Neuronal stem cell (in vitro differentiated cells): ENCODE data around the gene ADIPOR2.
A peak's percentile ranks its signal among the peaks of the same experiment; 100 is the strongest.

Experiments used
- DNase-seq: peaks from one replicate; pipeline ENCODE4 v3.0.0-alpha.2; 2013; ENCODE audit warnings: low spot score
- H2AFZ ChIP-seq: one replicate; pipeline ENCODE4 v1.6.1; 2013; ENCODE audit warnings: mild to moderate bottlenecking, low read length, inconsistent platforms
- H2AK5ac ChIP-seq: 2 replicates; pipeline ENCODE4 v1.6.1; 2013; ENCODE audit warnings: low read depth, mild to moderate bottlenecking, inconsistent platforms, low read length, moderate library complexity, mixed read lengths
- H2BK120ac ChIP-seq: 2 replicates; pipeline ENCODE4 v1.6.1; 2013; ENCODE audit warnings: low read depth, mild to moderate bottlenecking, inconsistent platforms, low read length, moderate library complexity, mixed read lengths
- H2BK12ac ChIP-seq: one replicate; pipeline ENCODE4 v1.6.1; 2013; ENCODE audit warnings: low read length, inconsistent platforms
- H2BK15ac ChIP-seq: 2 replicates; pipeline ENCODE4 v1.6.1; 2013; ENCODE audit warnings: mild to moderate bottlenecking, low read length, inconsistent platforms, mixed read lengths
- H2BK5ac ChIP-seq: one replicate; pipeline ENCODE4 v1.6.1; 2013; ENCODE audit warnings: inconsistent platforms, mild to moderate bottlenecking, low read length, moderate library complexity
- H3K14ac ChIP-seq: one replicate; pipeline ENCODE4 v1.6.1; 2013; ENCODE audit warnings: low read length, inconsistent platforms
- H3K18ac ChIP-seq: 2 replicates; pipeline ENCODE4 v1.6.1; 2013; ENCODE audit warnings: low read length, inconsistent platforms
- H3K23ac ChIP-seq: 2 replicates; pipeline ENCODE4 v1.6.1; 2013; ENCODE audit warnings: low read depth, mild to moderate bottlenecking, mixed read lengths, low read length, inconsistent platforms; ENCODE audit not compliant: poor library complexity
- H3K27ac ChIP-seq: replicated peaks from 3 replicates; pipeline ENCODE4 v1.5.1; 2013; ENCODE audit warnings: low read length, inconsistent platforms
- H3K27me3 ChIP-seq, 3 experiments: 2 replicates each; pipeline ENCODE4 v1.6.1; 2013; ENCODE audit warnings: low read length in 3 of 3, mild to moderate bottlenecking in 2 of 3, inconsistent platforms in 1 of 3, low read depth in 1 of 3, mixed read lengths in 1 of 3, moderate library complexity in 1 of 3; ENCODE audit not compliant: control insufficient read depth in 3 of 3, insufficient read depth in 3 of 3
- H3K36me3 ChIP-seq, 2 donors: replicated peaks in 1 of 2; 2 replicates each; pipeline ENCODE4 v1.6.1; 2013; ENCODE audit warnings: low read length in 2 of 2; ENCODE audit not compliant: control insufficient read depth in 2 of 2, insufficient read depth in 2 of 2
- H3K4ac ChIP-seq: 2 replicates; pipeline ENCODE4 v1.6.1; 2013; ENCODE audit warnings: inconsistent platforms, mild to moderate bottlenecking, low read length, moderate library complexity
- H3K4me1 ChIP-seq, 2 donors: 1 replicate in 1 of 2; 2 replicates in 1 of 2; pipeline ENCODE4 v1.6.1; 2013; ENCODE audit warnings: low read length in 2 of 2, low read depth in 1 of 2; ENCODE audit not compliant: control insufficient read depth in 2 of 2, insufficient read depth in 1 of 2
- H3K4me2 ChIP-seq: one replicate; pipeline ENCODE4 v1.6.1; 2013; ENCODE audit warnings: mild to moderate bottlenecking, low read length, inconsistent platforms; ENCODE audit not compliant: insufficient read depth, poor library complexity, severe bottlenecking
- H3K4me3 ChIP-seq, 2 donors: 2 replicates each; pipeline ENCODE4 v1.5.1; 2013; ENCODE audit warnings: low read length in 2 of 2, mild to moderate bottlenecking in 2 of 2, inconsistent platforms in 1 of 2, moderate library complexity in 1 of 2
- H3K79me1 ChIP-seq: one replicate; pipeline ENCODE4 v1.6.1; 2013; ENCODE audit warnings: low read depth, mild to moderate bottlenecking, inconsistent platforms, low read length, moderate library complexity
- H3K9ac ChIP-seq: one replicate; pipeline ENCODE4 v1.6.1; 2013; ENCODE audit warnings: mild to moderate bottlenecking, low read depth, low read length, inconsistent platforms; ENCODE audit not compliant: poor library complexity
- H3K9me3 ChIP-seq, 2 donors: replicated peaks in 1 of 2; 2 replicates each; pipeline versions ENCODE3 to v1.6.1; 2013; ENCODE audit warnings: low read length in 2 of 2, mild to moderate bottlenecking in 2 of 2, inconsistent platforms in 1 of 2, low read depth in 1 of 2, mixed read lengths in 1 of 2, moderate library complexity in 1 of 2; ENCODE audit not compliant: control insufficient read depth in 2 of 2, insufficient read depth in 1 of 2
- H4K8ac ChIP-seq: one replicate; pipeline ENCODE4 v1.6.1; 2013; ENCODE audit warnings: low read depth, mild to moderate bottlenecking, inconsistent platforms, low read length, moderate library complexity
- H4K91ac ChIP-seq: one replicate; pipeline ENCODE4 v1.6.1; 2013; ENCODE audit warnings: low read length, low read depth, mild to moderate bottlenecking, inconsistent platforms; ENCODE audit not compliant: poor library complexity
- WGBS, 2 donors: extraction: QIAGEN DNeasy Blood & Tissue Kit; methylation state at CpG; one replicate each; pipeline ENCODE4 v1.1.7; 2013; ENCODE audit warnings: missing lambda C conversion rate in 2 of 2, mixed read lengths in 1 of 2; ENCODE audit not compliant: insufficient read length in 2 of 2, insufficient replicate concordance in 1 of 2; ENCODE audit errors: extremely low coverage in 2 of 2; 5-methylcytosine and 5-hydroxymethylcytosine counted together

Gene ADIPOR2

DNA sequence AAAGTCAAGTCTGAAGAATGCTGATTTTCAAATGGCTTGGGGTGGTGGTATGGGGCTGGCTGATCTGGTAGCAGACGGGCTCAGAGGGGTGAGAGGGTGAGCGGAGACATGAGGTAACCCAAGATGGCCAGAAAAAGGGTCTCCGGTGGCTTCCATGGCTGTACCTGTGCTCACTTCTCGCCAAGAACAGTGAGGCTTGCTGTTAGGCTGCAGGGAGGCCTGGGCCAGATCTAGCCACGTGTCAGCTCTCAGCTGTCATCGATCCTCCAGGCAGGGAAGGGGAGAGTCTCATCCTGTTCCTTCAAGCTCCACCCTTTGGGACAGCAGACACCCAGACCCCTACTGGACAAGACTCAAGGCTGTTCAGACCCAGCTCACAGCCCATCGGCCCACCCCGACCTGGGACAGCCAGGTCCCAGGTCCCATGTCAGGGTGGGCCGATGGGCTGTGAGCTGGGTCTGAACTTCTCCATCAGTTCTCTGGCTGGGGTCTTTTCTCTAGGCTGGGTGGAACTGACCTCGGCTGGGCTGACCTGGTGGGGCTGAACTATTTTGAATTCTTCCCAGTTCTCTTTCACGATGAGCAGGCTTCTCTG lies 138.5 kb downstream of the ADIPOR2 start:
- no CpG with 5 or more reads among the region's 11 CpGs for WGBS, 2 donors
- H3K79me1 ChIP-seq: no peaks in the 10 kb centered on the region
- H3K9ac ChIP-seq: no peak overlapping the region
- peaks cover 4 to 7% of the 10 kb centered on the region in 2 donors for H3K4me1 ChIP-seq
- H3K4me3 ChIP-seq: no peak overlapping the region
- H3K27ac ChIP-seq: no peak overlapping the region
- H4K91ac ChIP-seq: no peak overlapping the region
- H2BK12ac ChIP-seq: no peak overlapping the region
- no peak overlapping the region for H3K4ac ChIP-seq
- H2BK15ac ChIP-seq: no peak overlapping the region
- no peaks in the 10 kb centered on the region for H3K36me3 ChIP-seq
- no peak overlapping the region for H3K18ac ChIP-seq
- H2BK5ac ChIP-seq: no peak overlapping the region
- H3K9me3 ChIP-seq: no peaks in the 10 kb centered on the region
- DNase-seq: no peak
- H3K23ac ChIP-seq: peak overlapping the region; percentile 77
- peak overlapping the region; percentile 91 for H3K14ac ChIP-seq
- H3K27me3 ChIP-seq: peaks cover 0 to 79% (median 12%) of the 10 kb centered on the region in 3 experiments
- no peak overlapping the region for H2AFZ ChIP-seq
- H4K8ac ChIP-seq: no peak overlapping the region
- H2BK120ac ChIP-seq: no peak overlapping the region
- H2AK5ac ChIP-seq: no peak overlapping the region
- H3K4me2 ChIP-seq: no peak overlapping the region

DNA sequence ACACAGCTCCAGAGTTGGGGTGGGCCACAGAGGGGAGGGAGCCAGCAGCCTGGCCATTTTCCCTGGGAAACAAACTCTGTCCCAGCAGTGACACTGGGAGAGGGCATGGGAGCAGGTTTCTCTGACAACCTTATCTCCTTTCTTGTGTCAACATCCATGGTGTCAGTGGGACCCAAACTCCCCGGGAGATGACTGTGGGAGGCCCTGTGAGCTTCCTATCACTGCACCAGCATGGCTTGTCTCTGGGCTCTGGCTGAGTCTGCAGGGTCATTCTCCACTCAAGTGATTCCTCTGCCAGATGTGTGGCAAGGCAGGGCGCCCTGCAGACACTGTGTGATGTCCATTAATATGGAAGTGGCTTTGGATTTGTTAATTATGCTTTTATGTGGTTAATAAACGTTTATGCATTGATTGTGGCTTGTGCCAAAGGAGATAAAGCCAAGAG lies 139.6 kb downstream of the ADIPOR2 start:
- peaks cover 4 to 7% of the 10 kb centered on the region in 2 donors for H3K4me1 ChIP-seq
- H3K27me3 ChIP-seq: peaks cover 0 to 78% (median 12%) of the 10 kb centered on the region in 3 experiments
- no peak overlapping the region for H3K4ac ChIP-seq
- no peak overlapping the region for H4K91ac ChIP-seq
- no peak overlapping the region for H3K9ac ChIP-seq
- no peak overlapping the region for H4K8ac ChIP-seq
- no peak overlapping the region for H2AK5ac ChIP-seq
- H2BK5ac ChIP-seq: no peak overlapping the region
- WGBS, 2 donors: no CpG with 5 or more reads among the region's 3 CpGs
- DNase-seq: no peak
- H2AFZ ChIP-seq: no peak overlapping the region
- no peak overlapping the region for H3K14ac ChIP-seq
- H3K4me2 ChIP-seq: no peak overlapping the region
- no peaks in the 10 kb centered on the region for H3K9me3 ChIP-seq
- no peak overlapping the region for H2BK120ac ChIP-seq
- H3K4me3 ChIP-seq: no peak overlapping the region
- H3K27ac ChIP-seq: no peak overlapping the region
- H3K36me3 ChIP-seq: no peaks in the 10 kb centered on the region
- no peak overlapping the region for H3K23ac ChIP-seq
- H2BK12ac ChIP-seq: no peak overlapping the region
- no peaks in the 10 kb centered on the region for H3K79me1 ChIP-seq
- no peak overlapping the region for H2BK15ac ChIP-seq
- no peak overlapping the region for H3K18ac ChIP-seq

DNA sequence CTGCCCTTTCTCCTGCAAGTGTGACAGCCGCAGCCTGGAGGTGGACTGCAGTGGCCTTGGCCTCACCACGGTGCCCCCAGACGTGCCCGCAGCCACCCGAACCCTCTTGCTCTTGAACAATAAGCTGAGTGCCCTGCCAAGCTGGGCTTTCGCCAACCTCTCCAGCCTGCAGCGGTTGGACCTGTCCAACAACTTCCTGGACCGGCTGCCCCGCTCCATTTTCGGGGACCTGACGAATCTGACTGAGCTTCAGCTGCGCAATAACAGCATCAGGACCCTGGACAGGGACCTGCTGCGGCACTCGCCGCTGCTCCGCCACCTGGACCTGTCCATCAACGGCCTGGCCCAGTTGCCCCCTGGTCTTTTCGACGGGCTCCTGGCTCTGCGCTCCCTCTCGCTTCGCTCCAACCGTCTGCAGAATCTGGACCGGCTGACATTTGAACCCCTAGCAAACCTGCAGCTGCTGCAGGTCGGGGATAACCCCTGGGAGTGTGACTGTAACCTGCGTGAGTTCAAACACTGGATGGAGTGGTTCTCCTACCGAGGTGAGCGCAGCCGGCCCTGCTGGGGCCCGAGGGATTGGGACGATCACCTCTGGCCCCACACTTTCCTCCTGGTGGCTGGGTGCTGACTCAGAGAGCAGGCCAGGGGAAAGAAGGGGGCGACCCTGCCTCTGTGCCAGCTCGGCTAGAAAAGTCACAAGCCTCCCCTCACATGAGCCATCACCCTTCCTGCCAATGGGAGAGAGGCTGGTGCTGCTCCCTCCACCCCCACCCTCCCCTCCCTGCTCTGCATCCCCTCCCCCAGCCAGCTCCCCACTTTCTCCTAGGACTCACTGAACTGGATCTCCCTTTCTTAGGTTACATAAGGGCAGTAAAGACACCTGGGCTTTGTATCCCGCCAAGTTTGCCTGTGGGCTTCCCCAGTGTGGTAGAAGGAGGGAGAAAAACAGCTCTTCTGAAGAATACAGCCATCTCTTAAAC lies 140.4 kb downstream of the ADIPOR2 start:
- peak; percentile 80 for DNase-seq
- Histone ChIP-seq H2BK120ac (no peak overlapping the region), H3K9ac (no peak overlapping the region), H3K14ac (no peak overlapping the region), H2BK15ac (no peak overlapping the region), H3K18ac (no peak overlapping the region), H2BK12ac (no peak overlapping the region), H3K79me1 (no peaks in the 10 kb centered on the region), H3K27me3 (peaks cover 0 to 72% (median 14%) of the 10 kb centered on the region in 3 experiments), H4K8ac (no peak overlapping the region), H3K4ac (no peak overlapping the region), H2AK5ac (no peak overlapping the region), H2AFZ (no peak overlapping the region), H3K23ac (no peak overlapping the region), H3K4me2 (no peak overlapping the region), H4K91ac (no peak overlapping the region), H3K36me3 (no peaks in the 10 kb centered on the region), H2BK5ac (no peak overlapping the region), H3K9me3 (no peaks in the 10 kb centered on the region), H3K4me1 (peaks cover 4 to 7% of the 10 kb centered on the region in 2 donors), H3K4me3 (peak overlapping the region in 1 of 2 donors; percentile 5), H3K27ac (no peak overlapping the region)
- no CpG with 5 or more reads among the region's 34 CpGs for WGBS, 2 donors
